ENCODE results near the gene ACO2.

DNA sequence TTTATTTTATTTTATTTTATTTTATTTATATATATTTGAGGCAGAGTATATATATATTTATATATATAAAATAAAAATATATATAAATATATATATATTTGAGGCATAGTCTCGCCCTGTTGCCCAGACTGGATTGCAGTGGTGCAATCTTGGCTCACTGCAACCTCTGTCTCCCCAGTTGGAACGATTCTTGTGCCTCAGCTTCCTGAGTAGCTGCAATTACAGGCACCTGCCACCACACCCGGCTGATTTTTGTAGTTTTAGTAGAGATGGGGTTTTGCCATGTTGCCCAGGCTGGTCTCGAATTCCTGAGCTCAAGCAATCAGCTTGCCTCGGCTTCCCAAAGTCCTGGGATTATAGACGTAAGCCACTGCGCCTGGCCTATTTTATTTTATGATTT, 31.4 kb downstream of the ACO2 start:
- TF ChIP-seq, protein P1, sequence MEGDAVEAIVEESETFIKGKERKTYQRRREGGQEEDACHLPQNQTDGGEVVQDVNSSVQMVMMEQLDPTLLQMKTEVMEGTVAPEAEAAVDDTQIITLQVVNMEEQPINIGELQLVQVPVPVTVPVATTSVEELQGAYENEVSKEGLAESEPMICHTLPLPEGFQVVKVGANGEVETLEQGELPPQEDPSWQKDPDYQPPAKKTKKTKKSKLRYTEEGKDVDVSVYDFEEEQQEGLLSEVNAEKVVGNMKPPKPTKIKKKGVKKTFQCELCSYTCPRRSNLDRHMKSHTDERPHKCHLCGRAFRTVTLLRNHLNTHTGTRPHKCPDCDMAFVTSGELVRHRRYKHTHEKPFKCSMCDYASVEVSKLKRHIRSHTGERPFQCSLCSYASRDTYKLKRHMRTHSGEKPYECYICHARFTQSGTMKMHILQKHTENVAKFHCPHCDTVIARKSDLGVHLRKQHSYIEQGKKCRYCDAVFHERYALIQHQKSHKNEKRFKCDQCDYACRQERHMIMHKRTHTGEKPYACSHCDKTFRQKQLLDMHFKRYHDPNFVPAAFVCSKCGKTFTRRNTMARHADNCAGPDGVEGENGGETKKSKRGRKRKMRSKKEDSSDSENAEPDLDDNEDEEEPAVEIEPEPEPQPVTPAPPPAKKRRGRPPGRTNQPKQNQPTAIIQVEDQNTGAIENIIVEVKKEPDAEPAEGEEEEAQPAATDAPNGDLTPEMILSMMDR (conservative IDR thresholded peaks at IDR 0.05) = no peak
- no peak for TF ChIP-seq ZFX (IDR thresholded peaks at IDR 0.05)

All from C4-2B (cell line).